ENCODE results near the gene HMSD. TPM values are rescaled to one million over a fixed set of nuclear protein-coding genes. Genes with fewer than 3 reads are reported as not detected.

HMSD gene, protein sequence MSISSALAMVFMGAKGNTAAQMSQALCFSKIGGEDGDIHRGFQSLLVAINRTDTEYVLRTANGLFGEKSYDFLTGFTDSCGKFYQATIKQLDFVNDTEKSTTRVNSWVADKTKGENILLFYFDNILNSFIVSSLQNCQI
- 1.4 TPM for total RNA-seq
- polyA plus RNA-seq (ENCODE audit: insufficient read depth, low read depth, low replicate concordance): not detected
- long read RNA-seq, donor 1, partial matches to known transcripts: 0 of 1 reads
- long read RNA-seq, donor 1, other reads (novel, unspliced or antisense): 0 of 1 reads
- long read RNA-seq, donor 2, partial matches to known transcripts: 0 of 1 reads
- long read RNA-seq, donor 2, other reads (novel, unspliced or antisense): 0 of 1 reads
- long read RNA-seq, donor 3: 0 reads
- long read RNA-seq, donor 4: 0 reads
- long read RNA-seq, donor 5: 0 reads
- long read RNA-seq, donor 6: 0 reads
- long read RNA-seq, donor 7: 0 reads
- long read RNA-seq, donor 8: 0 reads
- long read RNA-seq, donor 9: 0 reads
- long read RNA-seq, donor 10: 0 reads

DNA sequence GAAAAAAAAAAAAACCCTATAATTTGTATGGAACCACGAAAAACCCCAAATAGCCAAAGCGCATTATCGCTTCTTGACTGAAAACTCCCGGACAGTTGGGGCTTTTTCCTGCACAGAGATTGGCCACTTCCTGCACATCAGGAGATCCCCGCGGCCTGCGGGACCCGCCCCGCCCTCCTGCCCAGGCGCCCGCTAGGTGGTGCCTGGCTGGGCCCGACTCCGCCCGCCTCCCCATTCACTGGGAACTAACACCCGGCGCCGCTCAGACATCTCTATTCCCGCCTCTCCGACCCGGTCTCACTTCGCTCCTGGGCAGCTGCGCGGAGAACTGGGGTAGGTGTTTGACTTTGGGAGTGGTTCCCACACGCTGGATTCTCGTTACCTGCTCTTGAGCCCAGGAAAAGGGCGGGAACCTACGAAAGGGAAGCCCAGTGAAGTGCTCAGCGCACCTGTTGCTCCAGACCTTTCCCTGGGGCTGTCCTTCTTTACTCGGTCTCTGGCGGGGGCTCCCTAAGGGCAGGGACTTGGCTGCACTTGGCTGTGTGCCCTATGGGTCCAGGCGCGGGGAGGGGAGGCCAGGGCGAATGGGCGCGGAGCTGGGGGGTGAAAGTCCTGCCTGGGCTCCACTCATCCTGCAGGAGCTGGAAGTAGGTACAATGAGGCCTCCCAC, at the start of gene HMSD:
HMSD (plus strand) TSS at position 234 of the 670 bp plus-strand sequence. CDS start 4,155 bp downstream, outside the sequence.
- Histone ChIP-seq H3K27ac (ENCODE audit: low read depth in 2 of 2, low read length in 2 of 2) (no peak within 1 kb of the TSS), H3K27me3 (ENCODE audit: control insufficient read depth, insufficient read depth, low read length) (no peaks in the 10 kb centered on the region), H3K4me3 (ENCODE audit: low read length in 3 of 3) (no peak within 1 kb of the TSS), H3K4me1 (ENCODE audit: control insufficient read depth in 2 of 3, insufficient read depth in 2 of 3, low read depth in 1 of 3, low read length in 3 of 3) (no peaks in the 10 kb centered on the region), H3K9me3 (ENCODE audit: control insufficient read depth in 2 of 3, insufficient read depth in 1 of 3, low read length in 3 of 3) (no peaks in the 10 kb centered on the region), H3K36me3 (ENCODE audit: control insufficient read depth in 2 of 3, insufficient read depth in 3 of 3, low read length in 3 of 3) (no peaks in the 10 kb centered on the region), H3K9ac (ENCODE audit: low read length in 3 of 3) (no peak within 1 kb of the TSS)
- FAIRE-seq (no peak), DNase-seq (peak; percentile 60 to 83 (median 61))
- TF ChIP-seq, protein P1, sequence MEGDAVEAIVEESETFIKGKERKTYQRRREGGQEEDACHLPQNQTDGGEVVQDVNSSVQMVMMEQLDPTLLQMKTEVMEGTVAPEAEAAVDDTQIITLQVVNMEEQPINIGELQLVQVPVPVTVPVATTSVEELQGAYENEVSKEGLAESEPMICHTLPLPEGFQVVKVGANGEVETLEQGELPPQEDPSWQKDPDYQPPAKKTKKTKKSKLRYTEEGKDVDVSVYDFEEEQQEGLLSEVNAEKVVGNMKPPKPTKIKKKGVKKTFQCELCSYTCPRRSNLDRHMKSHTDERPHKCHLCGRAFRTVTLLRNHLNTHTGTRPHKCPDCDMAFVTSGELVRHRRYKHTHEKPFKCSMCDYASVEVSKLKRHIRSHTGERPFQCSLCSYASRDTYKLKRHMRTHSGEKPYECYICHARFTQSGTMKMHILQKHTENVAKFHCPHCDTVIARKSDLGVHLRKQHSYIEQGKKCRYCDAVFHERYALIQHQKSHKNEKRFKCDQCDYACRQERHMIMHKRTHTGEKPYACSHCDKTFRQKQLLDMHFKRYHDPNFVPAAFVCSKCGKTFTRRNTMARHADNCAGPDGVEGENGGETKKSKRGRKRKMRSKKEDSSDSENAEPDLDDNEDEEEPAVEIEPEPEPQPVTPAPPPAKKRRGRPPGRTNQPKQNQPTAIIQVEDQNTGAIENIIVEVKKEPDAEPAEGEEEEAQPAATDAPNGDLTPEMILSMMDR (IDR thresholded peaks at IDR 0.05; ENCODE audit: borderline replicate concordance, extremely low read depth, insufficient read depth): peak; percentile 3
- intact Hi-C loops (cut with DNase I): no loop called here

GRCh38 chr18:63903851-63904570, 45.1 kb upstream of the HMSD start:
- FAIRE-seq (no peak), DNase-seq (no peak)
- intact Hi-C loops (cut with DNase I): no loop called here
- Histone ChIP-seq H3K36me3 (ENCODE audit: control insufficient read depth in 2 of 3, insufficient read depth in 3 of 3, low read length in 3 of 3) (no peaks in the 10 kb centered on the region), H3K4me3 (ENCODE audit: low read length in 3 of 3) (no peak overlapping the region), H3K27ac (ENCODE audit: low read depth in 2 of 2, low read length in 2 of 2) (no peak overlapping the region), H3K27me3 (ENCODE audit: control insufficient read depth, insufficient read depth, low read length) (no peaks in the 10 kb centered on the region), H3K9me3 (ENCODE audit: control insufficient read depth in 2 of 3, insufficient read depth in 1 of 3, low read length in 3 of 3) (no peaks in the 10 kb centered on the region), H3K9ac (ENCODE audit: low read length in 3 of 3) (no peak overlapping the region), H3K4me1 (ENCODE audit: control insufficient read depth in 2 of 3, insufficient read depth in 2 of 3, low read depth in 1 of 3, low read length in 3 of 3) (no peaks in the 10 kb centered on the region)
- TF ChIP-seq, protein P1 (IDR thresholded peaks at IDR 0.05; ENCODE audit: borderline replicate concordance, extremely low read depth, insufficient read depth): no peak

GRCh38 chr18:63904694-63905093, 44.4 kb upstream of the HMSD start:
- no peak overlapping the region for H3K9ac ChIP-seq (ENCODE audit: low read length in 3 of 3)
- H3K27ac ChIP-seq (ENCODE audit: low read depth in 2 of 2, low read length in 2 of 2): no peak overlapping the region
- H3K27me3 ChIP-seq (ENCODE audit: control insufficient read depth, insufficient read depth, low read length): no peaks in the 10 kb centered on the region
- H3K36me3 ChIP-seq (ENCODE audit: control insufficient read depth in 2 of 3, insufficient read depth in 3 of 3, low read length in 3 of 3): no peaks in the 10 kb centered on the region
- intact Hi-C loops (cut with DNase I): no loop called here
- TF ChIP-seq, protein P1 (IDR thresholded peaks at IDR 0.05; ENCODE audit: borderline replicate concordance, extremely low read depth, insufficient read depth): no peak
- H3K9me3 ChIP-seq (ENCODE audit: control insufficient read depth in 2 of 3, insufficient read depth in 1 of 3, low read length in 3 of 3): no peaks in the 10 kb centered on the region
- FAIRE-seq: no peak
- H3K4me3 ChIP-seq (ENCODE audit: low read length in 3 of 3): no peak overlapping the region
- no peaks in the 10 kb centered on the region for H3K4me1 ChIP-seq (ENCODE audit: control insufficient read depth in 2 of 3, insufficient read depth in 2 of 3, low read depth in 1 of 3, low read length in 3 of 3)
- DNase-seq: no peak

Measured in kidney (tissue), 22 donors.